ENCODE measurements around the gene KATNB1.

KATNB1 gene

DNA sequence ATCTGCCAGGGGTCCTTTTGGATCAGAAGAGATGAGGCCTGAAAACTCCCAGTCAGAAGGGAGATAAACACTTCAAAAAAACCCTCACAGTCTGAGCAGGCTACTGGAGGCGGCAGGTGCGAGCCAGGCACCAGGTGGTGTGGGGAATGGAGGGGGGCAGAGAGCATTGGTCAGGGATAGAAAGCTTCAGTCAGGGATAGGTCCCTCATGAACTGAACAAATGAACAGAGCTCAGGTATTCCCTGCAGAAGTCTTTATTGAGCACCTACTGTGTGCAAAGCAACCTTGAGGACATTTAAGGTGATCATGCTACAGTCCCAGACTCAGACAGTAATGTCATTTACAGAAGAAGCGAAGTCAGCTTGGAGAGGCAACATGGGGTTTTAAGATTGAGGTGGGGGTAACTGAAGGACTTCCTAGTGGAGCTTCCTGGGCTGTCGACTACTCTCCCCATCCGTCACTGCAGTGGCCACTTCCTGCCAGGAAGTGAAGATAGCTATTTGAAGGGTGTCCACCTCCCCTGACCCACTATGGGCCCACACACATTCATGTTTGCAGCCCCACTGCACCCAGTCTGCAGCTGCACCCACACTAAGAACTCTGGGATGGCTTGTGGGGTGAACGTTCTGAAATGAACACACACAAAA lies 63.5 kb downstream of the KATNB1 start:
- DNase-seq, result no peak

- DNase-seq, result no peak
Measured at GRCh38 chr16:57799600-57800199, 64.1 kb downstream of the KATNB1 start.

DNA sequence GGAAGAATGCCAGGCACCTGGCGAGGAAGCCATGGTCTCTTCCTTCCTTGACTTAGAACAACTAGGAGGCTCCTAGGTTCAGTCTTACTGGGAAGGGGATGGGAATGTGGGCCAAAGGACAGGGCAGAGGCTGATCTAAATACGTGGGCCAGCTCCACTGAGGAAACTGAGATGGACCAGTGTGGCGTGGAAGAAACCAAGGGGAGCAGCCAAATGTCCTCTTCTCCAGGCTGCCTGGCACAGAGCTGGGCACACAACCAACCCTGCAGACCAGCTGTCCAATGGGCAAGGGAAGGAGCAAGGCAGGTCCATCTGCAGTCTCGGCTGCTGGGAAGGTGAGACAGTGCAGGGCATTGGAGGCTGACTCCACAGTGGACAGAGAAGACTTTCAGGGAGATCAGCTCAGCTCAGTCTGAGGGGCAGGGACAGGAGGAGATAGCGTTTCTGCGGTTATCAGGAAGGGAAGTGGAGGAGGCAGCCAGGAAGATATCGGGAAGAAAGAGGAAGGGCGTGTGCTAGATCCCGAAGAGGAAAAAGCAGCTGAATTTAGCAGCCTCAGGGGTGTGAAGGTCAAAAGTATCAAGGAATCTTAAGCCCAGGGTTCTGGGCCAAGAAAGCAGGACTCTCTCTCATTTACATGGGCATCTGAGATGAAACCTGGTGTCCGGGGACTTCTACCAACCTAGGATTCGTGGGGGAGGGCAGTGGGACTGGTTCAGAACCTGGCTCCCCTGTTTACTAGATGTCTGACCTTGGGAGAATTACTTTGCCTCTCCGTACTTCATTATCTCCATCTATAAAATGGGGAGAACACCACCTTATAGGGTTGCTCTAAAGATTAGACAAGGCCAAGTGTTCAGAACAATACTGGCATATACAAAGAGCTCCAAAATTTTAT lies 64.9 kb downstream of the KATNB1 start:
- DNase-seq, result no peak

- no peak for DNase-seq
Measured at GRCh38 chr16:57801098-57801808, 65.7 kb downstream of the KATNB1 start.

DNA sequence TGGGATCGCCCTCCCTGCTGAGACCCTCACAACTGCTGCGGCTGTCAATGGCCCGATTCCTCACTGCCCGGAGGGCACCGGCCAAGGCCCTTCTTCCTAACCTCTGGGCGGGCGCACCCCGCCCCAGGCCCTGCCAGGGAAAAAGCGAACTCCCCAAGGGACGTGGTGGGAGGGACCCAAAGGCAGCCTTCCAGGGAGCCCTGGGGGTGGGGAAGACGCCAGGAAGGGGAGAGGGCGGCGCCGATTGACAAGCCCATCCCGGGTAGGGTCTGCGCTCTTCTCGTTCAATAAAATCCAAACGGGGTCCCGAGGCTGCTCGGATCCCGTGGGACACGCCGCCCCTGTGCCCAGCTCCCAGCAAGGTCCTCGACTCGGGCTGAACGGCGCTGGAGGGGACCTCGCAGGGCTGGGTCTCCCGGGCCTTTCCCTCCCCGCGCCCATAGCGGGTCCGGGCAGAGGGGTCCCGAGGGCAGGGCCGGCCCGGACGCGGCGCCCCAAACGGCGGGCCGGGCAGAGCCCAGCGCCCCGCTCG lies 66.3 kb downstream of the KATNB1 start:
- no peak for DNase-seq

GRCh38 chr16:57802341-57803133 lies 67.0 kb downstream of the KATNB1 start, which contains the start of gene KIFC3:
Gene KIFC3 (minus strand): TSS chr16:57802491. CDS start chr16:57798243, 4,248 bp downstream.
- peak; percentile 75 to 78 for DNase-seq

DNA sequence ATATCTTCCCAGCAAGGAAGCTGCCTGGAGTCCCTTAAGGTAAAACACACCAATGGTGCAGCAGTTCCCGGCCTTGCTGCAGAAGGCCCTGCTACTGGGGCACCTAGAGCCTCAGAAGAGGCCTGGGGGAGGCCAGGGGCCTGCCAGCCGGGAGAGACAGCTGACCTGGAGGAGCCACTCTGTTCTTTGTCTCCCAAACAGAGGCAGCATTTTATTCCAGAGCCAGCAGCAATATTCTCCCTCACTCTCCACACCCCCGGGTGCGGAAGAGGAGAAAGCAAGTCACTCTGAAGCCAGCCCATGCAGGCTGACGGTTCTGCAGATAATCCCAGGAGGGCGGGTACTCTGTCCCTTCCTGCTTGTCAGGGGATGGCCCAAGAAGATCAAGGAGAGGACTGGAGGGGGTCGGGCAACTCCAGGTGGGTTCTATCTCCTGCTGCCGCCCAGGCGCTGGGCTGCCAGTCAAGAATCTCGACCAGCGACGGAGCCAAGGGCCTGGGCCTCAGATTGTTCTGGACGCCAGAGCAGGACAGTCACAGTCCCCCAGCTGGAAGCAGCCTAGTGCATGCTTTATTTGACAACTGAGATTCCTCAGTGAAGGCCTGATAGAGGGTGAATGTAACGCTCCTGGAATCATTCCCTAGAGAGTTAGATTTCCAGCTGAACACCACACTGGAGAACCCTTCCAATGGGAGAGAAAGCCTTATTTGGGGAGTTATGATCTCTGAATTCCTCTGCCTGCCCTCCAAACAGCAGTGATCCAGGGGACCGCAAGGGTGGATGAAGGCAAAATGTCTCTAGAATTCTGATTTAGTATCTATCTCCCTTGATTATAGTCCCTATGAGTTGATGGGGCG lies 67.8 kb downstream of the KATNB1 start:
- DNase-seq, result no peak

DNA sequence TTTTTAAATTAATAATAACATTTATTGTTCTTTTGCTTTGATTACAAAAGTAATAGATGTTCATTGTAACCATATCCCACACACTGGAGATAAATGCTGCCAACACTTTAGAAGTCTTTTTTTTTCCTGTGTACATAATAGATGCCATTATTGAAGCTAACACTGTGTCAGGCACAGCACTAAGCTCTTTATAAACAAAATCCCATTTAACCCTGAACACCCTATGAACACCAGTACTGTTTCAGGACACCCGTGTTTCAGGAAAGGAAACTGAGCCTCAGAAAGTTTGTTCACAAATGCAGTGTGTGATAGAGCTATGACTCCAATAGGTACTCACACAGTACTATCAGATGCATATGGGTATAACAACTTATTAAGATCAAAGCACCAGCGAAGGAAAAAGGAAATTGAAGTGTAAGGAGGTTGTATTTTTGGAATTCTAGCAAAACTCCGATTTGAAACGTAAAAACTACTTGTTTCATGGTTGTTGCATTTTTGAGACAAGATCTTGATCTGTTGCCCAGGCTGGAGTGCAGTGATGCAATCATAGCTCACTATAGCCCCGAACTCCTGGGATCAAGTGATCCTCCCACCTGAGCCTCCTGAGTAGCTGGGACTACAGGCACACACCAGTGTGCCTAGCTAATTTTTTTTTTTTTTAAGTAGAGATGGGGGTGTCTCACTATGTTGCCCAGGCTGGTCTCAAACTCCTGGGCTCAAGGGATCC lies 68.7 kb downstream of the KATNB1 start:
- no peak for DNase-seq

- DNase-seq, result no peak
Measured at GRCh38 chr16:57805176-57805575, 69.6 kb downstream of the KATNB1 start.

All from CD4-positive, alpha-beta T cell treated with Interleukin-1 beta for 1 hour (primary cell).